HepG2 (cell line): ENCODE results near the gene FGD2. TPM values are rescaled to one million over a fixed set of nuclear protein-coding genes. Genes with fewer than 3 reads are reported as not detected.

Experiments used
- ATF4 ChIP-seq, 2 experiments: fragments of 450-650 bp in 1 of 2; sonication (generic) in 1 of 2; formaldehyde crosslinking; IDR thresholded peaks; 2 replicates each; pipeline versions ENCODE4 v1.5.0 to v1.8.0; 2020 to 2022; ENCODE audit warnings: mild to moderate bottlenecking in 1 of 2, missing genetic modification reagents in 1 of 2
- CBX5 ChIP-seq: sonication (generic); formaldehyde crosslinking; IDR thresholded peaks from 2 replicates; pipeline ENCODE4 v1.4.0; 2020; ENCODE audit warnings: missing genetic modification reagents, borderline replicate concordance
- ELF1 ChIP-seq: sonication (generic); formaldehyde crosslinking; IDR thresholded peaks from 2 replicates; pipeline ENCODE4 v1.4.0; 2020; ENCODE audit warnings: missing genetic modification reagents
- MYPOP ChIP-seq: sonication (generic); formaldehyde crosslinking; IDR thresholded peaks from 2 replicates; pipeline ENCODE4 v1.8.1; 2023; ENCODE audit warnings: mild to moderate bottlenecking, moderate library complexity, missing genetic modification reagents
- POGK ChIP-seq: sonication (generic); formaldehyde crosslinking; conservative IDR thresholded peaks from 2 replicates; pipeline ENCODE4 v1.8.0; 2022; ENCODE audit warnings: mild to moderate bottlenecking, moderate library complexity, missing genetic modification reagents
- RBM22 ChIP-seq: fragments of 200-400 bp; formaldehyde crosslinking; optimal IDR thresholded peaks from 2 replicates; pipeline ENCODE3; 2017; ENCODE audit warnings: mild to moderate bottlenecking, low read length, moderate library complexity
- SP2 ChIP-seq: sonication (generic); formaldehyde crosslinking; IDR thresholded peaks from 2 replicates; pipeline ENCODE4 v1.5.1; 2020; ENCODE audit warnings: mild to moderate bottlenecking, missing genetic modification reagents
- TBX3 ChIP-seq: fragments of 450-650 bp; IDR thresholded peaks from 2 replicates; pipeline ENCODE4 v1.6.1; 2017; ENCODE audit warnings: antibody characterized with exemption, mild to moderate bottlenecking, inconsistent platforms, borderline replicate concordance
- THRA ChIP-seq: sonication (generic); formaldehyde crosslinking; IDR thresholded peaks from 2 replicates; pipeline ENCODE4 v1.4.0; 2020; ENCODE audit warnings: missing genetic modification reagents, borderline replicate concordance
- TMF1 ChIP-seq: sonication (generic); formaldehyde crosslinking; IDR thresholded peaks from 2 replicates; pipeline ENCODE4 v1.8.1; 2022; ENCODE audit warnings: low read depth, missing genetic modification reagents
- TOPORS ChIP-seq: sonication (generic); formaldehyde crosslinking; IDR thresholded peaks from 2 replicates; pipeline ENCODE4 v1.8.0; 2023; ENCODE audit warnings: mild to moderate bottlenecking, missing genetic modification reagents
- ZBTB8A ChIP-seq: sonication (generic); formaldehyde crosslinking; IDR thresholded peaks from 2 replicates; pipeline ENCODE4 v1.4.0; 2020; ENCODE audit warnings: mild to moderate bottlenecking, low read depth, missing genetic modification reagents, borderline replicate concordance
- ZFP90 ChIP-seq: sonication (generic); formaldehyde crosslinking; IDR thresholded peaks from 2 replicates; pipeline ENCODE4 v1.8.0; 2022; ENCODE audit warnings: missing genetic modification reagents, mild to moderate bottlenecking, inconsistent platforms, borderline replicate concordance
- ZNF235 ChIP-seq: sonication (generic); formaldehyde crosslinking; IDR thresholded peaks from 2 replicates; pipeline ENCODE4 v1.8.1; 2023; ENCODE audit warnings: mild to moderate bottlenecking, missing genetic modification reagents, borderline replicate concordance
- ZNF280B ChIP-seq: sonication (generic); formaldehyde crosslinking; IDR thresholded peaks from 2 replicates; pipeline ENCODE4 v1.5.0; 2020; ENCODE audit warnings: missing genetic modification reagents, mild to moderate bottlenecking, borderline replicate concordance
- ZNF280D ChIP-seq: sonication (generic); formaldehyde crosslinking; IDR thresholded peaks from 2 replicates; pipeline ENCODE4 v1.5.1; 2020; ENCODE audit warnings: mild to moderate bottlenecking, missing genetic modification reagents
- ZNF772 ChIP-seq: sonication (generic); formaldehyde crosslinking; IDR thresholded peaks from 2 replicates; pipeline ENCODE4 v1.5.0; 2020; ENCODE audit warnings: mild to moderate bottlenecking, missing genetic modification reagents
- polyA plus RNA-seq, 8 experiments: library from polyadenylated mRNA; depleted of rRNA in 3 of 8; stranded (reverse) in 7 of 8; unstranded in 1 of 8; fragments of >200 nt; fragmentation: Illumina TruSeq in 4 of 8; extraction: Trizol in 4 of 8; gene quantifications; 2 replicates each; pipeline versions ENCODE4 v1.2.1 to v1.2.3, GENCODE V29; 2011 to 2016; ENCODE audit warnings: low read depth in 4 of 8, missing spikeins in 1 of 8, mixed read lengths in 1 of 8; ENCODE audit not compliant: insufficient read depth in 1 of 8
- total RNA-seq, 5 experiments: library from RNA; depleted of rRNA; stranded (reverse); fragments of >200 nt; fragmentation: Illumina TruSeq; extraction: Trizol; gene quantifications; 2 replicates each; pipeline ENCODE4 v1.2.3, GENCODE V29; 2016; ENCODE audit warnings: low read depth in 1 of 5

FGD2 gene
- total and polyA plus RNA-seq, 2 of the 13 experiments (the other 11 are each of a cell fraction or from before 2014, with no cell fraction given) = not detected

GRCh38 chr6:37059344-37060194, 54.1 kb downstream of the FGD2 start (continued):
- TF ChIP-seq ZNF280D (CRISPR knock-in tag) (no peak), ZBTB8A (CRISPR knock-in tag) (no peak), ATF4 (CRISPR knock-in tag; IDR thresholded peaks at IDR 0.05) (peak in 1 of 2 experiments; percentile 68; a peak in 1 of 4 replicates), ZFP90 (CRISPR knock-in tag) (peak; percentile 71), THRA (peak; percentile 99), ZNF280B (0 out of 2 replicates have a peak, but pooled peaks have one; percentile 64), ZNF235 (no peak), MYPOP (peak; percentile 75), SP2 (CRISPR knock-in tag) (no peak), TOPORS (CRISPR knock-in tag) (no peak), POGK (CRISPR knock-in tag) (peak; percentile 60; the same call in 1 of the 2 replicates), ZNF772 (CRISPR knock-in tag) (peak; percentile 90), ELF1 (CRISPR knock-in tag) (peak; percentile 45), RBM22 (no peak), TBX3 (peak; percentile 64; the same call in 1 of the 2 replicates), TMF1 (CRISPR knock-in tag) (no peak), CBX5 (CRISPR knock-in tag) (peak; percentile 47; the same call in 1 of the 2 replicates)
